ENCODE measurements around the gene ENTR1.

Gene ENTR1

GRCh38 chr9:136418182-136419091 lies 8.0 kb upstream of the ENTR1 start:
- Histone ChIP-seq H3K36me3 (ENCODE audit: control insufficient read depth in 2 of 2, insufficient read depth in 1 of 2, low read length in 2 of 2) (peaks cover 21 to 96% of the 10 kb centered on the region in 2 experiments), H3K4me1 (ENCODE audit: control insufficient read depth, insufficient read depth, low read length) (no peaks in the 10 kb centered on the region), H3K9me3 (ENCODE audit: control insufficient read depth, insufficient read depth, low read depth, low read length) (no peaks in the 10 kb centered on the region), H3K4me3 (ENCODE audit: low read depth, low read length) (no peak overlapping the region), H3K27ac (ENCODE audit: extremely low read depth, low read depth, low read length) (no peak overlapping the region)
- TF ChIP-seq ZSCAN16 (tag by site-specific recombination; IDR thresholded peaks at IDR 0.05): no peak
- TF ChIP-seq ZNF175 (tag by site-specific recombination; IDR thresholded peaks at IDR 0.05): no peak
- TF ChIP-seq ZNF596 (tag by site-specific recombination; IDR thresholded peaks at IDR 0.05): no peak
- no peak for TF ChIP-seq ZNF621 (tag by site-specific recombination; IDR thresholded peaks at IDR 0.05)
- TF ChIP-seq ZNF10 (tag by site-specific recombination; IDR thresholded peaks at IDR 0.05): no peak
- TF ChIP-seq ZIC2 (tag by site-specific recombination; IDR thresholded peaks at IDR 0.05): no peak
- no peak for TF ChIP-seq ZNF211 (tag by site-specific recombination; IDR thresholded peaks at IDR 0.05; ENCODE audit: low read depth)
- TF ChIP-seq SCRT1 (tag by site-specific recombination; IDR thresholded peaks at IDR 0.05; ENCODE audit: borderline replicate concordance): peak; percentile 87
- TF ChIP-seq ZNF221 (tag by site-specific recombination; IDR thresholded peaks at IDR 0.05; ENCODE audit: borderline replicate concordance): no peak
- no peak for TF ChIP-seq ZNF302 (tag by site-specific recombination; IDR thresholded peaks at IDR 0.05; ENCODE audit: low read depth)
- peak; percentile 92 for TF ChIP-seq SCRT2 (tag by site-specific recombination; IDR thresholded peaks at IDR 0.05)
- no peak for TF ChIP-seq ZNF639 (tag by site-specific recombination; IDR thresholded peaks at IDR 0.05)
- TF ChIP-seq ZNF24 (tag by site-specific recombination; IDR thresholded peaks at IDR 0.05): no peak
- POLR2A ChIA-PET: interaction anchor here (1.6 kb wide), 1 partner anchor 7 kb away, joined by 3 read pairs; the partner anchor contains the start of genes ENTR1 and PMPCA
- CTCF ChIA-PET: interaction anchor here (0.7 to 0.9 kb wide), 2 partner anchors 67 to 195 kb away, joined by 4 read pairs; no protein-coding TSS in a partner anchor

GRCh38 chr9:136416914-136417313 lies 6.5 kb upstream of the ENTR1 start:
- H3K9me3 ChIP-seq (ENCODE audit: control insufficient read depth, insufficient read depth, low read depth, low read length): no peaks in the 10 kb centered on the region
- H3K27ac ChIP-seq (ENCODE audit: extremely low read depth, low read depth, low read length): no peak overlapping the region
- TF ChIP-seq ZNF692 (tag by site-specific recombination; IDR thresholded peaks at IDR 0.05): no peak
- no peak for TF ChIP-seq KLF10 (tag by site-specific recombination; IDR thresholded peaks at IDR 0.05)
- TF ChIP-seq ZNF449 (tag by site-specific recombination; IDR thresholded peaks at IDR 0.05): no peak
- no peak for TF ChIP-seq HIC1 (tag by site-specific recombination; IDR thresholded peaks at IDR 0.05)
- no peak for TF ChIP-seq GLI4 (tag by site-specific recombination; IDR thresholded peaks at IDR 0.05)
- TF ChIP-seq ZNF169 (tag by site-specific recombination; IDR thresholded peaks at IDR 0.05): no peak
- no peak for TF ChIP-seq ZSCAN5A (tag by site-specific recombination; IDR thresholded peaks at IDR 0.05)
- no peak for TF ChIP-seq IKZF3 (tag by site-specific recombination; IDR thresholded peaks at IDR 0.05)
- TF ChIP-seq ZNF280C (tag by site-specific recombination; IDR thresholded peaks at IDR 0.05): no peak
- no peak for TF ChIP-seq SETDB1 (IDR thresholded peaks at IDR 0.05; ENCODE audit: insufficient read length, low read length)
- no peak for TF ChIP-seq ZNF558 (tag by site-specific recombination; IDR thresholded peaks at IDR 0.05)
- H3K4me1 ChIP-seq (ENCODE audit: control insufficient read depth, insufficient read depth, low read length): peaks cover 5% of the 10 kb centered on the region
- ChIA-PET CTCF (interaction anchor here (1.2 kb wide), 1 partner anchor 54 kb away, joined by 3 read pairs; the partner anchor contains the start of gene DNLZ), POLR2A (interaction anchor here (0.7 to 2.3 kb wide), 2 partner anchors 9 to 179 kb away, joined by 3 to 10 read pairs; no protein-coding TSS in a partner anchor)
- peaks cover 21 to 95% of the 10 kb centered on the region in 2 experiments for H3K36me3 ChIP-seq (ENCODE audit: control insufficient read depth in 2 of 2, insufficient read depth in 1 of 2, low read length in 2 of 2)
- no peak overlapping the region for H3K4me3 ChIP-seq (ENCODE audit: low read depth, low read length)

Data from HEK293 (cell line).